ENCODE data around the gene USP30.

The USP30 gene

GRCh38 chr12:109130297-109131153, 78.1 kb downstream of the USP30 start:
- no peak for FAIRE-seq

- FAIRE-seq: no peak
Measured at GRCh38 chr12:109131154-109132050, 79.0 kb downstream of the USP30 start.

- no peak for FAIRE-seq
Measured at GRCh38 chr12:109134186-109134917, 82.0 kb downstream of the USP30 start.

DNA sequence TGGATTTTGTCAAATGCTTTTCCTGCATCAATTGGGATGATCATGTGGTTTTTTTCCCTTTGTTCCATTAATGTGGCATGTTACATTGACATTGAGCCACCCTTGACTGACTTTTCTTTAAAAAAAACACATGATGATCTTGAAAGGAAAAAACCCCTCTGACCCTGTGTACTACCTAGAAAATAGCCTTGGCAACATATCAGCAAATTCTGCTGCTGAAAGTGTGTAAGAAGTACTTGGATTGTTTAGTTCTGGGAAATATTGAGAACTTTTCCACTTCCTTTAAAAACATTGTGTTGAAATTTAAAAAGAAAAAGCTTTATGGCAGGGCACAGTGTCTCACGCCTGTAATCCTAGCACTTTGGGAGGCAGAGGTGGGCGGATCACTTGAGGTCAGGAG, 84.7 kb downstream of the USP30 start:
- no peak for FAIRE-seq
